Smooth muscle cell (in vitro differentiated cells): ENCODE measurements around the gene HMGXB4. TPM values are rescaled to one million over a fixed set of nuclear protein-coding genes. Genes with fewer than 3 reads are reported as not detected.

Source experiments
- DNase-seq: peaks from one replicate; lab custom pipeline; 2025; ENCODE audit not compliant: unreplicated experiment; lab: John Stamatoyannopoulos, UW
- H2AFZ ChIP-seq: fragments of 200-600 bp; sonication (generic); 2 replicates; pipeline ENCODE4 v1.6.0; 2016; ENCODE audit warnings: antibody characterized with exemption, low read depth, mild to moderate bottlenecking
- H3F3A ChIP-seq: fragments of 200-600 bp; sonication (generic); 2 replicates; pipeline ENCODE4 v1.6.0; 2017; ENCODE audit warnings: antibody characterized with exemption, low read depth
- H3K27ac ChIP-seq: fragments of 200-600 bp; sonication (generic); 2 replicates; pipeline ENCODE4 v1.5.1; 2016; ENCODE audit warnings: low read depth, mild to moderate bottlenecking
- H3K27me3 ChIP-seq: fragments of 200-600 bp; sonication (generic); 2 replicates; pipeline ENCODE4 v1.6.1; 2016; ENCODE audit warnings: low read depth, mild to moderate bottlenecking
- H3K36me3 ChIP-seq: fragments of 200-600 bp; sonication (generic); 2 replicates; pipeline ENCODE4 v1.5.1; 2016; ENCODE audit warnings: low read depth
- H3K4me1 ChIP-seq: fragments of 200-600 bp; sonication (generic); 2 replicates; pipeline ENCODE4 v1.5.1; 2016; ENCODE audit warnings: low read depth
- H3K4me2 ChIP-seq: fragments of 200-600 bp; sonication (generic); 2 replicates; pipeline ENCODE4 v1.6.0; 2016; ENCODE audit warnings: mild to moderate bottlenecking
- H3K4me3 ChIP-seq: fragments of 200-600 bp; sonication (generic); 2 replicates; pipeline ENCODE4 v1.5.1; 2016; ENCODE audit warnings: mild to moderate bottlenecking
- H3K79me2 ChIP-seq: fragments of 200-600 bp; sonication (generic); 2 replicates; pipeline ENCODE4 v1.6.0; 2016; ENCODE audit warnings: low read depth, mild to moderate bottlenecking
- H3K9ac ChIP-seq: fragments of 200-600 bp; sonication (generic); 2 replicates; pipeline ENCODE4 v1.6.0; 2016; ENCODE audit warnings: low read depth
- H3K9me3 ChIP-seq: fragments of 200-600 bp; sonication (generic); replicated peaks from 2 replicates; pipeline ENCODE4 v1.5.1; 2016; ENCODE audit warnings: low read depth
- H4K20me1 ChIP-seq: fragments of 200-600 bp; sonication (generic); 2 replicates; pipeline ENCODE4 v1.6.0; 2016; ENCODE audit warnings: low read depth
- CTCF ChIP-seq: fragments of 200-600 bp; sonication (generic); IDR thresholded peaks from 2 replicates; pipeline ENCODE4 v1.5.1; 2017; ENCODE audit warnings: borderline replicate concordance, mild to moderate bottlenecking, antibody characterized with exemption; ENCODE audit not compliant: insufficient read depth, poor library complexity, severe bottlenecking
- WGBS: methylation state at CpG from one replicate; pipeline ENCODE4 v1.1.7; 2016; ENCODE audit warnings: low lambda C conversion rate; 5-methylcytosine and 5-hydroxymethylcytosine counted together
- polyA plus RNA-seq: library from polyadenylated mRNA; unstranded; fragments of >200 nt; fragmentation: Nextera tagmentation; extraction: Ambion mirVana; gene quantifications from 2 replicates; pipeline ENCODE4 v1.2.1, GENCODE V29; 2016
- total RNA-seq: library from RNA; depleted of rRNA; stranded (reverse); fragments of >200 nt; gene quantifications from 2 replicates; pipeline ENCODE4 v1.2.3, GENCODE V29; 2014

The HMGXB4 gene
- total and polyA plus RNA-seq, 2 experiments from 2014 or later, result 28.2 to 34.1 TPM

- TF ChIP-seq CTCF, result no peak
- Histone ChIP-seq H3K27ac (peak overlapping the region; percentile 51), H3F3A (no peaks in the 10 kb centered on the region), H3K9me3 (no peaks in the 10 kb centered on the region), H3K9ac (no peak overlapping the region), H3K4me3 (no peak overlapping the region), H3K27me3 (no peaks in the 10 kb centered on the region), H3K4me1 (peaks cover 2% of the 10 kb centered on the region), H3K4me2 (no peak overlapping the region), H2AFZ (no peak overlapping the region), H4K20me1 (peaks cover 95% of the 10 kb centered on the region), H3K36me3 (no peaks in the 10 kb centered on the region), H3K79me2 (peaks cover 15% of the 10 kb centered on the region)
- DNase-seq, result no peak
- 87% methylated on average over 27 of the region's 27 CpGs for WGBS
Measured at GRCh38 chr22:35315855-35316745, 58.8 kb downstream of the HMGXB4 start.

- no peak for TF ChIP-seq CTCF
- peaks cover 93% of the 10 kb centered on the region for H4K20me1 ChIP-seq
Measured at GRCh38 chr22:35316751-35317150, 59.5 kb downstream of the HMGXB4 start.

GRCh38 chr22:35317680-35318290 lies 60.5 kb downstream of the HMGXB4 start:
- H3K27ac ChIP-seq, result no peak overlapping the region
- H3K79me2 ChIP-seq, result peaks cover 15% of the 10 kb centered on the region
- no peaks in the 10 kb centered on the region for H3F3A ChIP-seq
- H3K36me3 ChIP-seq, result no peaks in the 10 kb centered on the region
- no peaks in the 10 kb centered on the region for H3K4me1 ChIP-seq
- no peak overlapping the region for H3K4me3 ChIP-seq
- DNase-seq, result no peak
- no peaks in the 10 kb centered on the region for H3K9me3 ChIP-seq
- peaks cover 91% of the 10 kb centered on the region for H4K20me1 ChIP-seq
- H3K27me3 ChIP-seq, result no peaks in the 10 kb centered on the region
- 91% methylated on average over 6 of the region's 12 CpGs for WGBS
- H3K9ac ChIP-seq, result no peak overlapping the region
- H2AFZ ChIP-seq, result no peak overlapping the region
- no peak for TF ChIP-seq CTCF
- no peak overlapping the region for H3K4me2 ChIP-seq

More at GRCh38 chr22:35316751-35317150, 59.5 kb downstream of the HMGXB4 start:
- Histone ChIP-seq H2AFZ (no peak overlapping the region), H3K4me1 (no peaks in the 10 kb centered on the region), H3K27me3 (no peaks in the 10 kb centered on the region), H3K4me3 (no peak overlapping the region), H3K27ac (no peak overlapping the region), H3K79me2 (peaks cover 15% of the 10 kb centered on the region), H3F3A (no peaks in the 10 kb centered on the region), H3K9me3 (no peaks in the 10 kb centered on the region), H3K4me2 (no peak overlapping the region), H3K9ac (no peak overlapping the region), H3K36me3 (no peaks in the 10 kb centered on the region)
- WGBS, result 95% methylated on average over 7 of the region's 7 CpGs
- DNase-seq, result no peak
